H1 (cell line): ENCODE data around the gene JDP2. TPM values are rescaled to one million over a fixed set of nuclear protein-coding genes. Genes with fewer than 3 reads are reported as not detected.

ENCODE experiments used
- CTCF ChIA-PET: fragments of 300-600 bp; sonication (Branson Sonifier 250); formaldehyde crosslinking; loops from one replicate; lab custom pipeline; 2021; ENCODE audit not compliant: partially characterized antibody; lab: Charles Lee
- POLR2A ChIA-PET: fragments of 300-600 bp; sonication (Branson Sonifier 250); formaldehyde crosslinking; loops from one replicate; lab custom pipeline; 2021; ENCODE audit warnings: inconsistent platforms; ENCODE audit not compliant: partially characterized antibody; lab: Charles Lee
- DNase-seq, 2 experiments: peaks; one replicate each; pipeline versions ENCODE4 v3.0.0 to v3.0.0-alpha.2; 2010 to 2022; ENCODE audit warnings: low spot score in 2 of 2, low read depth in 1 of 2, mixed read lengths in 1 of 2
- FAIRE-seq: peaks from 2 replicates; lab custom pipeline; 2011; peaks lifted over from hg19 to GRCh38; lab: Jason Lieb, UNC
- H2AFZ ChIP-seq: 2 replicates; pipeline ENCODE4 v1.8.1; 2012; ENCODE audit warnings: low read length, inconsistent platforms
- H2AK5ac ChIP-seq: 2 replicates; pipeline ENCODE4 v1.6.1; 2013; ENCODE audit warnings: low read depth, low read length
- H2BK120ac ChIP-seq: replicated peaks from 2 replicates; pipeline ENCODE3; 2013; ENCODE audit warnings: low read depth, low read length, inconsistent platforms
- H2BK12ac ChIP-seq: 2 replicates; pipeline ENCODE4 v1.6.1; 2013; ENCODE audit warnings: low read depth, low read length
- H2BK15ac ChIP-seq: 2 replicates; pipeline ENCODE4 v1.6.1; 2013; ENCODE audit warnings: low read length
- H2BK20ac ChIP-seq: 2 replicates; pipeline ENCODE4 v1.6.1; 2013; ENCODE audit warnings: low read length
- H2BK5ac ChIP-seq: 2 replicates; pipeline ENCODE4 v1.6.1; 2013; ENCODE audit warnings: low read depth, low read length
- H3K14ac ChIP-seq: 2 replicates; pipeline ENCODE4 v1.6.1; 2013; ENCODE audit warnings: inconsistent platforms; ENCODE audit not compliant: insufficient read length
- H3K18ac ChIP-seq: 2 replicates; pipeline ENCODE4 v1.6.1; 2013; ENCODE audit warnings: low read length; ENCODE audit errors: extremely low read depth
- H3K23ac ChIP-seq: 2 replicates; pipeline ENCODE4 v1.6.1; 2013; ENCODE audit warnings: inconsistent platforms; ENCODE audit not compliant: insufficient read length
- H3K23me2 ChIP-seq: 2 replicates; pipeline ENCODE4 v1.6.1; 2013; ENCODE audit warnings: low read depth, low read length
- H3K27ac ChIP-seq: 2 replicates; pipeline ENCODE4 v1.6.1; 2011; ENCODE audit warnings: low read depth, low read length, inconsistent platforms
- H3K27me3 ChIP-seq, 4 experiments: replicated peaks in 1 of 4; 1 replicate in 1 of 4; 2 replicates in 3 of 4; pipeline versions ENCODE4 v1.6.1 to v1.8.1; 2011 to 2013; ENCODE audit warnings: low read length in 3 of 4, mild to moderate bottlenecking in 3 of 4, inconsistent platforms in 2 of 4, mixed read lengths in 2 of 4, moderate library complexity in 1 of 4; ENCODE audit not compliant: control insufficient read depth in 3 of 4, insufficient read depth in 3 of 4; ENCODE audit errors: extremely low read depth in 1 of 4
- H3K36me3 ChIP-seq, 4 experiments: 2 replicates each; pipeline versions ENCODE4 v1.6.1 to v1.8.1; 2011 to 2013; ENCODE audit warnings: mild to moderate bottlenecking in 4 of 4, low read length in 3 of 4, moderate library complexity in 2 of 4, control low read depth in 1 of 4, inconsistent platforms in 1 of 4; ENCODE audit not compliant: insufficient read depth in 4 of 4, control insufficient read depth in 2 of 4
- H3K4ac ChIP-seq: replicated peaks from 2 replicates; pipeline ENCODE3; 2013; ENCODE audit warnings: low read length, low read depth, mixed read lengths, inconsistent platforms; ENCODE audit not compliant: insufficient read length
- H3K4me1 ChIP-seq, 4 experiments: replicated peaks in 1 of 4; 1 replicate in 1 of 4; 2 replicates in 3 of 4; pipeline versions ENCODE4 v1.6.1 to v1.8.1; 2011 to 2013; ENCODE audit warnings: low read length in 3 of 4, inconsistent platforms in 2 of 4, mixed read lengths in 1 of 4; ENCODE audit not compliant: insufficient read depth in 4 of 4, control insufficient read depth in 3 of 4
- H3K4me2 ChIP-seq, 2 experiments: 2 replicates each; pipeline versions ENCODE4 v1.6.1 to v1.8.1; 2011 to 2013; ENCODE audit warnings: low read depth in 2 of 2, low read length in 2 of 2, control low read depth in 1 of 2, inconsistent platforms in 1 of 2, mild to moderate bottlenecking in 1 of 2; ENCODE audit not compliant: insufficient read depth in 1 of 2
- H3K4me3 ChIP-seq, 4 experiments: fragments of 200-600, 300-600 bp in 1 of 4; sonication (generic), shearing (Covaris generic), sonication (Bioruptor Twin) in 1 of 4; 2 replicates each; pipeline versions ENCODE4 v1.5.1 to v1.8.1; 2011 to 2016; ENCODE audit warnings: low read length in 4 of 4, low read depth in 3 of 4, control low read depth in 2 of 4, inconsistent platforms in 2 of 4, mild to moderate bottlenecking in 2 of 4, mixed read lengths in 1 of 4, moderate library complexity in 1 of 4; ENCODE audit not compliant: insufficient read depth in 2 of 4; ENCODE audit errors: extremely low read depth in 1 of 4
- H3K56ac ChIP-seq: replicated peaks from 2 replicates; pipeline ENCODE3; 2013; ENCODE audit warnings: low read depth, mild to moderate bottlenecking, mixed read lengths, low read length, inconsistent platforms; ENCODE audit not compliant: insufficient read length
- H3K79me1 ChIP-seq: 2 replicates; pipeline ENCODE4 v1.6.1; 2013; ENCODE audit warnings: low read depth, low read length, control low read depth
- H3K79me2 ChIP-seq, 2 experiments: 2 replicates each; pipeline versions ENCODE4 v1.6.1 to v1.8.1; 2012 to 2013; ENCODE audit warnings: low read length in 2 of 2, mild to moderate bottlenecking in 2 of 2, inconsistent platforms in 1 of 2; ENCODE audit not compliant: insufficient read depth in 2 of 2, control insufficient read depth in 1 of 2
- H3K9ac ChIP-seq, 4 experiments: replicated peaks in 1 of 4; 1 replicate in 1 of 4; 2 replicates in 3 of 4; pipeline versions ENCODE4 v1.6.1 to v1.8.1; 2011 to 2013; ENCODE audit warnings: low read depth in 3 of 4, low read length in 3 of 4, control low read depth in 2 of 4, mild to moderate bottlenecking in 2 of 4, moderate library complexity in 2 of 4, inconsistent platforms in 1 of 4; ENCODE audit errors: extremely low read depth in 1 of 4
- H3K9me3 ChIP-seq, 2 experiments: 2 replicates each; pipeline versions ENCODE4 v1.6.1 to v1.8.1; 2012 to 2013; ENCODE audit warnings: mild to moderate bottlenecking in 2 of 2, moderate library complexity in 2 of 2, control low read depth in 1 of 2, inconsistent platforms in 1 of 2, low read depth in 1 of 2, low read length in 1 of 2, mixed read lengths in 1 of 2; ENCODE audit not compliant: insufficient read depth in 2 of 2
- H4K20me1 ChIP-seq, 2 experiments: replicated peaks in 1 of 2; 2 replicates each; pipeline versions ENCODE3 to v1.8.1; 2011 to 2013; ENCODE audit warnings: inconsistent platforms in 2 of 2, low read length in 2 of 2, mild to moderate bottlenecking in 1 of 2; ENCODE audit not compliant: insufficient read depth in 2 of 2, control insufficient read depth in 1 of 2
- H4K5ac ChIP-seq: 2 replicates; pipeline ENCODE4 v1.6.1; 2013; ENCODE audit warnings: low read length, low read depth, mixed read lengths, inconsistent platforms; ENCODE audit not compliant: insufficient read length
- H4K8ac ChIP-seq: 2 replicates; pipeline ENCODE4 v1.8.0; 2013; ENCODE audit warnings: mild to moderate bottlenecking, moderate library complexity, low read length, inconsistent platforms; ENCODE audit not compliant: insufficient read depth; ENCODE audit errors: extremely low read depth
- H4K91ac ChIP-seq: replicated peaks from 2 replicates; pipeline ENCODE3; 2013; ENCODE audit warnings: low read length, mixed read lengths, inconsistent platforms; ENCODE audit not compliant: insufficient read length
- BACH1 ChIP-seq: IDR thresholded peaks from 2 replicates; pipeline ENCODE4 v1.6.1; 2012; ENCODE audit warnings: low read length, improper control_type of control experiment
- CREB1 ChIP-seq: IDR thresholded peaks from 2 replicates; pipeline ENCODE4 v1.6.1; 2012; ENCODE audit warnings: inconsistent platforms
- EZH2 ChIP-seq: fragments of 200-600 bp; sonication (generic); IDR thresholded peaks from 2 replicates; pipeline ENCODE4 v1.7.1; 2012; ENCODE audit warnings: low read depth, mild to moderate bottlenecking, moderate library complexity, low read length, inconsistent platforms; ENCODE audit not compliant: severe bottlenecking
- HDAC6 ChIP-seq: IDR thresholded peaks from one replicate; pipeline ENCODE4 v1.7.1; 2012; ENCODE audit warnings: low read depth, mild to moderate bottlenecking, inconsistent platforms, low read length, moderate library complexity
- KDM4A ChIP-seq: IDR thresholded peaks from one replicate; pipeline ENCODE4 v1.7.1; 2012; ENCODE audit warnings: low read depth, mild to moderate bottlenecking, moderate library complexity, low read length, inconsistent platforms; ENCODE audit not compliant: severe bottlenecking
- NRF1 ChIP-seq: IDR thresholded peaks from 2 replicates; pipeline ENCODE4 v1.6.1; 2011; ENCODE audit warnings: mild to moderate bottlenecking, low read depth, low read length, improper control_type of control experiment
- POLR2AphosphoS5 ChIP-seq: IDR thresholded peaks from 2 replicates; pipeline ENCODE4 v1.6.1; 2011; ENCODE audit warnings: low read depth, low read length
- POU5F1 ChIP-seq: IDR thresholded peaks from 2 replicates; pipeline ENCODE4 v1.6.1; 2011; ENCODE audit warnings: low read depth, mild to moderate bottlenecking, low read length, moderate library complexity
- RBBP5 ChIP-seq: IDR thresholded peaks from 2 replicates; pipeline ENCODE4 v1.7.1; 2012; ENCODE audit warnings: low read depth, mild to moderate bottlenecking, inconsistent platforms, low read length, moderate library complexity, borderline replicate concordance
- SIRT6 ChIP-seq: IDR thresholded peaks from one replicate; pipeline ENCODE4 v1.7.1; 2012; ENCODE audit warnings: low read length, inconsistent platforms
- SIX5 ChIP-seq: IDR thresholded peaks from 2 replicates; pipeline ENCODE4 v1.6.1; 2011; ENCODE audit warnings: mild to moderate bottlenecking, low read depth, low read length
- WGBS, 2 experiments: shearing (Covaris generic) in 1 of 2; methylation state at CpG; one replicate each; pipeline versions ENCODE4 v1.1.6 to v1.1.7; 2013 to 2015; ENCODE audit warnings: low lambda C conversion rate in 2 of 2, mixed read lengths in 2 of 2, inconsistent platforms in 1 of 2, low coverage in 1 of 2, missing lambda C conversion rate in 1 of 2; ENCODE audit not compliant: insufficient replicate concordance in 2 of 2, insufficient coverage in 1 of 2, insufficient read length in 1 of 2; ENCODE audit errors: extremely low coverage in 1 of 2, missing lambda C conversion rate in 1 of 2; 5-methylcytosine and 5-hydroxymethylcytosine counted together
- polyA plus RNA-seq, 7 experiments: library from polyadenylated mRNA; depleted of rRNA in 3 of 7; stranded (reverse) in 5 of 7; unstranded in 2 of 7; fragments of >200 nt in 5 of 7; fragments of 200-250 nt in 2 of 7; gene quantifications; 1 replicate in 5 of 7; 2 replicates in 1 of 7; 4 replicates in 1 of 7; pipeline versions ENCODE4 v1.2.1 to v1.2.3, GENCODE V29; 2011 to 2013; ENCODE audit warnings: missing spikeins in 2 of 7, mixed read lengths in 2 of 7
- total RNA-seq: library from RNA; stranded (reverse); fragmentation: NEBNext Ultra II Directional; extraction: Animal tissue kit (Norgen Biotek cat#: 25700); gene quantifications from 2 replicates; pipeline ENCODE4 v1.2.1, GENCODE V29; 2021

The JDP2 gene
- total and polyA plus RNA-seq, 2 of the 8 experiments (the other 6 are each of a cell fraction or from before 2014, with no cell fraction given): 8.9 to 27.2 TPM

GRCh38 chr14:75489480-75489837, 61.6 kb downstream of the JDP2 start:
- no peak overlapping the region for H2BK120ac ChIP-seq
- no peaks in the 10 kb centered on the region for H4K20me1 ChIP-seq
- 0 out of 2 replicates have a peak overlapping the region, but pooled peaks have one; percentile 11 for H2BK5ac ChIP-seq
- H2BK15ac ChIP-seq: peak overlapping the region; percentile 90; the same call in 1 of the 2 replicates
- no peaks in the 10 kb centered on the region for H3K79me2 ChIP-seq
- 0 out of 7 replicates have a peak, but pooled peaks cover 0 to 2% (median 0%) of the 10 kb centered on the region in 4 experiments for H3K27me3 ChIP-seq
- ChIA-PET POLR2A (interaction anchor here (0.9 to 1.1 kb wide), 2 partner anchors 36 to 211 kb away, joined by 3 read pairs; partner anchors contain the start of gene FOS), CTCF (interaction anchor here (0.7 to 8.0 kb wide), 42 partner anchors 9 to 360 kb away, joined by 3 to 184 read pairs (median 5); partner anchors contain the start of genes BATF and JDP2)
- H3K14ac ChIP-seq: no peak overlapping the region
- no peak overlapping the region for H3K56ac ChIP-seq
- DNase-seq (peak in 1 of 2 experiments; percentile 33), FAIRE-seq (no peak)
- H3K23me2 ChIP-seq: no peaks in the 10 kb centered on the region
- H3K79me1 ChIP-seq: no peaks in the 10 kb centered on the region
- H3K4me3 ChIP-seq: no peak overlapping the region
- no peak overlapping the region for H2BK12ac ChIP-seq
- H4K5ac ChIP-seq: no peak overlapping the region
- no peak overlapping the region for H3K4me2 ChIP-seq
- H4K8ac ChIP-seq: no peak overlapping the region
- no peak overlapping the region for H2BK20ac ChIP-seq
- H3K4me1 ChIP-seq: no peaks in the 10 kb centered on the region
- 81% methylated on average over 6 of the region's 6 CpGs; no CpG with 5 or more reads in 1 of the 2 experiments for WGBS, 2 experiments
- H3K9me3 ChIP-seq: no peaks in the 10 kb centered on the region
- H3K36me3 ChIP-seq: no peaks in the 10 kb centered on the region
- H2AK5ac ChIP-seq: no peak overlapping the region; the same call in 1 of the 2 replicates
- peak overlapping the region; percentile 20; the same call in 1 of the 2 replicates for H2AFZ ChIP-seq
- no peak overlapping the region for H3K27ac ChIP-seq
- H3K9ac ChIP-seq: no peak overlapping the region
- TF ChIP-seq POLR2AphosphoS5 (no peak), POU5F1 (no peak), HDAC6 (no peak), SIX5 (no peak), BACH1 (no peak), EZH2 (no peak), NRF1 (no peak), CREB1 (no peak), RBBP5 (no peak), SIRT6 (no peak), KDM4A (no peak)
- no peak overlapping the region for H3K23ac ChIP-seq
- H3K18ac ChIP-seq: no peak overlapping the region
- H3K4ac ChIP-seq: no peak overlapping the region
- H4K91ac ChIP-seq: no peak overlapping the region
